Measurements from ENCODE around the gene ATP6V1F.

ATP6V1F gene

GRCh38 chr7:128891110-128891941 lies 28.7 kb downstream of the ATP6V1F start:
- H3K36me3 ChIP-seq (ENCODE audit: insufficient read depth, low read length): no peaks in the 10 kb centered on the region
- H3K27me3 ChIP-seq (ENCODE audit: insufficient read depth, low read length): peaks cover 56% of the 10 kb centered on the region
- no peaks in the 10 kb centered on the region for H3K9me3 ChIP-seq (ENCODE audit: low read length)
- no peaks in the 10 kb centered on the region for H3K4me1 ChIP-seq (ENCODE audit: insufficient read depth, low read length)
- no peak overlapping the region for H2AFZ ChIP-seq (ENCODE audit: low read depth, low read length)
- H3K4me3 ChIP-seq (ENCODE audit: low read length): no peak overlapping the region

GRCh38 chr7:128891942-128892269 lies 29.2 kb downstream of the ATP6V1F start:
- Histone ChIP-seq H3K27me3 (ENCODE audit: insufficient read depth, low read length) (peaks cover 56% of the 10 kb centered on the region), H3K36me3 (ENCODE audit: insufficient read depth, low read length) (no peaks in the 10 kb centered on the region), H2AFZ (ENCODE audit: low read depth, low read length) (no peak overlapping the region), H3K4me1 (ENCODE audit: insufficient read depth, low read length) (no peaks in the 10 kb centered on the region), H3K9me3 (ENCODE audit: low read length) (no peaks in the 10 kb centered on the region), H3K4me3 (ENCODE audit: low read length) (no peak overlapping the region)

- H3K4me3 ChIP-seq (ENCODE audit: low read length): no peak overlapping the region
Measured at GRCh38 chr7:128892521-128893250, 30.0 kb downstream of the ATP6V1F start.

GRCh38 chr7:128893251-128894100 lies 30.8 kb downstream of the ATP6V1F start:
- H3K27me3 ChIP-seq (ENCODE audit: insufficient read depth, low read length): peaks cover 50% of the 10 kb centered on the region
- no peak overlapping the region for H3K4me3 ChIP-seq (ENCODE audit: low read length)
- no peak overlapping the region for H2AFZ ChIP-seq (ENCODE audit: low read depth, low read length)
- no peaks in the 10 kb centered on the region for H3K9me3 ChIP-seq (ENCODE audit: low read length)
- H3K4me1 ChIP-seq (ENCODE audit: insufficient read depth, low read length): no peaks in the 10 kb centered on the region
- H3K36me3 ChIP-seq (ENCODE audit: insufficient read depth, low read length): no peaks in the 10 kb centered on the region

More at GRCh38 chr7:128892521-128893250, 30.0 kb downstream of the ATP6V1F start:
- Histone ChIP-seq H3K27me3 (ENCODE audit: insufficient read depth, low read length) (peaks cover 56% of the 10 kb centered on the region), H3K4me1 (ENCODE audit: insufficient read depth, low read length) (no peaks in the 10 kb centered on the region), H3K9me3 (ENCODE audit: low read length) (no peaks in the 10 kb centered on the region), H3K36me3 (ENCODE audit: insufficient read depth, low read length) (no peaks in the 10 kb centered on the region), H2AFZ (ENCODE audit: low read depth, low read length) (no peak overlapping the region)

- Histone ChIP-seq H2AFZ (ENCODE audit: low read depth, low read length) (no peak overlapping the region), H3K4me3 (ENCODE audit: low read length) (no peak overlapping the region), H3K27me3 (ENCODE audit: insufficient read depth, low read length) (peaks cover 44% of the 10 kb centered on the region), H3K36me3 (ENCODE audit: insufficient read depth, low read length) (no peaks in the 10 kb centered on the region), H3K4me1 (ENCODE audit: insufficient read depth, low read length) (no peaks in the 10 kb centered on the region), H3K9me3 (ENCODE audit: low read length) (no peaks in the 10 kb centered on the region)
Measured at GRCh38 chr7:128894101-128894440, 31.4 kb downstream of the ATP6V1F start.

GRCh38 chr7:128895320-128895719 lies 32.7 kb downstream of the ATP6V1F start:
- Histone ChIP-seq H3K36me3 (ENCODE audit: insufficient read depth, low read length) (no peaks in the 10 kb centered on the region), H3K4me3 (ENCODE audit: low read length) (no peak overlapping the region), H2AFZ (ENCODE audit: low read depth, low read length) (no peak overlapping the region), H3K9me3 (ENCODE audit: low read length) (no peaks in the 10 kb centered on the region), H3K27me3 (ENCODE audit: insufficient read depth, low read length) (peaks cover 33% of the 10 kb centered on the region), H3K4me1 (ENCODE audit: insufficient read depth, low read length) (no peaks in the 10 kb centered on the region)

- Histone ChIP-seq H3K27me3 (ENCODE audit: insufficient read depth, low read length) (peaks cover 18% of the 10 kb centered on the region), H3K36me3 (ENCODE audit: insufficient read depth, low read length) (no peaks in the 10 kb centered on the region), H3K4me3 (ENCODE audit: low read length) (no peak overlapping the region), H3K9me3 (ENCODE audit: low read length) (no peaks in the 10 kb centered on the region), H3K4me1 (ENCODE audit: insufficient read depth, low read length) (no peaks in the 10 kb centered on the region), H2AFZ (ENCODE audit: low read depth, low read length) (no peak overlapping the region)
Measured at GRCh38 chr7:128899392-128899791, 36.7 kb downstream of the ATP6V1F start.

- H2AFZ ChIP-seq (ENCODE audit: low read depth, low read length): no peak overlapping the region
- no peaks in the 10 kb centered on the region for H3K4me1 ChIP-seq (ENCODE audit: insufficient read depth, low read length)
- no peaks in the 10 kb centered on the region for H3K9me3 ChIP-seq (ENCODE audit: low read length)
- no peaks in the 10 kb centered on the region for H3K36me3 ChIP-seq (ENCODE audit: insufficient read depth, low read length)
- H3K27me3 ChIP-seq (ENCODE audit: insufficient read depth, low read length): peaks cover 18% of the 10 kb centered on the region
- H3K4me3 ChIP-seq (ENCODE audit: low read length): no peak overlapping the region
Measured at GRCh38 chr7:128900237-128900636, 37.6 kb downstream of the ATP6V1F start.

GRCh38 chr7:128902761-128903585 lies 40.3 kb downstream of the ATP6V1F start:
- Histone ChIP-seq H3K36me3 (ENCODE audit: insufficient read depth, low read length) (no peaks in the 10 kb centered on the region), H2AFZ (ENCODE audit: low read depth, low read length) (no peak overlapping the region), H3K4me3 (ENCODE audit: low read length) (no peak overlapping the region), H3K4me1 (ENCODE audit: insufficient read depth, low read length) (no peaks in the 10 kb centered on the region), H3K9me3 (ENCODE audit: low read length) (no peaks in the 10 kb centered on the region), H3K27me3 (ENCODE audit: insufficient read depth, low read length) (peaks cover 14% of the 10 kb centered on the region)

GRCh38 chr7:128903621-128904361 lies 41.1 kb downstream of the ATP6V1F start:
- H2AFZ ChIP-seq (ENCODE audit: low read depth, low read length): no peak overlapping the region
- H3K27me3 ChIP-seq (ENCODE audit: insufficient read depth, low read length): peaks cover 20% of the 10 kb centered on the region
- H3K4me3 ChIP-seq (ENCODE audit: low read length): no peak overlapping the region
- H3K4me1 ChIP-seq (ENCODE audit: insufficient read depth, low read length): peaks cover 1% of the 10 kb centered on the region
- H3K9me3 ChIP-seq (ENCODE audit: low read length): no peaks in the 10 kb centered on the region
- H3K36me3 ChIP-seq (ENCODE audit: insufficient read depth, low read length): no peaks in the 10 kb centered on the region

GRCh38 chr7:128904381-128905197 lies 41.9 kb downstream of the ATP6V1F start:
- Histone ChIP-seq H2AFZ (ENCODE audit: low read depth, low read length) (no peak overlapping the region), H3K4me1 (ENCODE audit: insufficient read depth, low read length) (peaks cover 9% of the 10 kb centered on the region), H3K4me3 (ENCODE audit: low read length) (no peak overlapping the region), H3K36me3 (ENCODE audit: insufficient read depth, low read length) (no peaks in the 10 kb centered on the region), H3K9me3 (ENCODE audit: low read length) (no peaks in the 10 kb centered on the region), H3K27me3 (ENCODE audit: insufficient read depth, low read length) (peaks cover 28% of the 10 kb centered on the region)
